NK-92 treated with Interleukin-12 subunit alpha and Interleukin-12 subunit beta, amount 100 ng/mL, for 24 hours (cell line): Measurements from ENCODE around the gene OR2W1.

Experiments
- DNase-seq: peaks from one replicate; lab custom pipeline; 2025; lab: John Stamatoyannopoulos, UW

OR2W1 gene, protein sequence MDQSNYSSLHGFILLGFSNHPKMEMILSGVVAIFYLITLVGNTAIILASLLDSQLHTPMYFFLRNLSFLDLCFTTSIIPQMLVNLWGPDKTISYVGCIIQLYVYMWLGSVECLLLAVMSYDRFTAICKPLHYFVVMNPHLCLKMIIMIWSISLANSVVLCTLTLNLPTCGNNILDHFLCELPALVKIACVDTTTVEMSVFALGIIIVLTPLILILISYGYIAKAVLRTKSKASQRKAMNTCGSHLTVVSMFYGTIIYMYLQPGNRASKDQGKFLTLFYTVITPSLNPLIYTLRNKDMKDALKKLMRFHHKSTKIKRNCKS

DNA sequence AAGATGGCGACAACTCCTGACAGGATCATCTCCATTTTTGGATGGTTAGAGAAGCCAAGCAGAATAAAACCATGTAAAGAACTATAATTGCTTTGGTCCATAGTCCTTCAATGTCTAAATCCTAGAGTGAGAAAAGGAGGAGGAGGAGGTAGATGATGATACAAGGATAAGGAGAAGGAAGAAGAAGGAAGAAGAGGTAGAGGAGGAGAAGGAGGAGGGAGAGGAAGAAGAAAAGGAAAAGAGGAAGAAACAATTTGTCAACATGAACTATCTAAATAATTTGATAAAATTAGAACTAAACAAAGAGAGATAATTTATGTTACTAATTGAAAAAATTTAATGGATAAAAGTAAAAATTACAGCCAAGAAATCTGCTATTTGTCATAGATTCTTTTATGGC is at the start of gene OR2W1:
OR2W1 (minus strand) TSS at position 101 of the 400 bp plus-strand sequence; CDS start at position 101, 0 bp downstream.
- DNase-seq: no peak

DNA sequence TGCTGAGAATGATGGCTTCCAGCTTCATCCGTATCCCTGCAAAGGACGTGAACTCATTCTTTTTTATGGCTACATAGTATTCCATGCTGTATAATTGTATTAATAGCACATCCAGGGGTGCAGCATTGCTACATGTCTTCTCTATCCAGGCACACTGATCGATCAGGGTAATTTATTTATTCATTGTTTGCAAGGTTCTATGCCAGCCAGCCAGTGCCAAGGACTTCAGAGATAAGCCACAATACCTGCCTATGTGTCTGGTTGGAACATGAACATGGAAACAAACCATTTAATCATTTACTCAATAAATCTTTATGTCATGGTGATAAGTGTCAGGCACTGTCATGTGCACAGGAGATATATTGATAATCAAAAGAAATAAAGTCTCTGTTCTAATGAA is 48.0 kb upstream of the OR2W1 start:
- DNase-seq: no peak

DNA sequence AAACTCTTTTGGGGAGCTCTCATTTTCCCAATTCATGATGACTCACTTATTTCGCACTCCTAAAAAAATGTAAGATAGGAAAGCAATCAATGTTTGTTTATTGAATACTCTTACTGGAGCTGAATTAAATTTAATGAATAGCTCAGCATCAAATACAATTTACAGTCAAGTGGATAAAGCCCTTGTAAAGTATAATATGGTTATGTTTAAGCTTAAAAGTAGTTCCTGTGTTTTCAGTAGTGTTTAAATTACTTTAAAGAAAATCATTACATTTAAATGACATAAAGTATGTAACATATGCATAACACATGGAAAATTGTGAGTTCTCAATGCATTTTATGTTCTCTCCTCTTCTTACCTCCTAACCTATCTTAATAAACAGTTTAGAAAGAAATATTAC is 42.2 kb upstream of the OR2W1 start, which contains the start of gene OR2B3:
OR2B3 (minus strand) TSS at position 101 of the 400 bp plus-strand sequence; CDS start at position 36, 65 bp downstream.
- DNase-seq: no peak

DNA sequence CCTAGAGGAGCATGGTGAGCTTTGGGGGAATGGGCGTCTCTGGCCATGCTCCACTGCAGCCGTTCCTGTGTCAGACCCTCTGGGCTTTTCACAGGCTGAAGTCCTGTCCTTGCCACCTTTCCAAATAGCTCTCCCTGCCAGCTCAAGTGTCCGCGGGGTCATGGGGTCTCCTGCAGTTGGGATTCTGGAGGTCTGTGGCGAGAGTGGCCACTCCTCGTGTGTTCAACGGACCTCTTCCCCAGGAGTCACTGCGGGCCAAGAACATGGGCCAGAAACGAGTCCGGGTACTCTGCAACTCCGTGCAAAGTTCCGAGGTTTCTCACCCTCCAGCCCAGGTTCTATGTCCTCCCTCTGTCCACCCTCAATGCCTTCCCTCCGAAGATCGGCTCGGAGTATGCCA is 37.5 kb upstream of the OR2W1 start:
- no peak for DNase-seq

DNA sequence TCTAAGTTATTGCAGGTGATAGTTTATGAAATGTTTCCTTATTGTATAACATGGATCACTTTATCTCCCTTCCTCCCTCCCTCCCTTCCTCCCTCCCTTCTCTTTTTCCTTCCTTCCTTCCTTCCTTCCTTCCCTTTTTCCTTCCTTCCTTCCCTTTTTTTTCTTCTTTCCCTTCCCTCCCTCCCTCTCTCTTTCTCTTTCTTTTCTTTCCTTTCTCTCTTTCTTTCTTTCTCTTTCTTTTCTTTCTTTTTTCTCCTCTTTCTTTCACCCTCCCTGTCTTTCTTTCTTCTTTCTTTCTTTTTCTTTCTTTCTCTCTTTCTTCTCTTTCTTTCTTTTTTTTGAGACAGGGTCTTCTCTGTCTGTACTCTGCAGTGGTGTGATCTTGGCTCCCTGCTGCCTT is 36.3 kb upstream of the OR2W1 start:
- no peak for DNase-seq

DNA sequence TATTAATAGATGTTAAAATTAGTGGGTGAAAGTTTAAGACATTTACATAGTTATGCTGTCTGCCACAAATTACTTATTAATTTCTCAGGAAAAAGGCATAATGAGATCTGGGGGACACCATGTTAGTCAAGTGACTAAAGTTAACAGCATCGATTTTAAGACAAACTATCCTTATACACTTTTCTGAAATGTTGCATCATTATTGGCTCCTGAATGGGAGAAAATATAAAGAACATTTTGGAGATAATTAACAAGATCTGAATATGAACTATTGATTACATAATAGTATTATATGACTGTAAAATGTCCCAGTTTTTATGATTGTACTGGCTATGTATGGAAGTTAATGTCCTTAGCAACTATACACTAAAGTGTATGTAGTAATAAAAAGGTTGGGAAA is 34.2 kb upstream of the OR2W1 start:
- no peak for DNase-seq

DNA sequence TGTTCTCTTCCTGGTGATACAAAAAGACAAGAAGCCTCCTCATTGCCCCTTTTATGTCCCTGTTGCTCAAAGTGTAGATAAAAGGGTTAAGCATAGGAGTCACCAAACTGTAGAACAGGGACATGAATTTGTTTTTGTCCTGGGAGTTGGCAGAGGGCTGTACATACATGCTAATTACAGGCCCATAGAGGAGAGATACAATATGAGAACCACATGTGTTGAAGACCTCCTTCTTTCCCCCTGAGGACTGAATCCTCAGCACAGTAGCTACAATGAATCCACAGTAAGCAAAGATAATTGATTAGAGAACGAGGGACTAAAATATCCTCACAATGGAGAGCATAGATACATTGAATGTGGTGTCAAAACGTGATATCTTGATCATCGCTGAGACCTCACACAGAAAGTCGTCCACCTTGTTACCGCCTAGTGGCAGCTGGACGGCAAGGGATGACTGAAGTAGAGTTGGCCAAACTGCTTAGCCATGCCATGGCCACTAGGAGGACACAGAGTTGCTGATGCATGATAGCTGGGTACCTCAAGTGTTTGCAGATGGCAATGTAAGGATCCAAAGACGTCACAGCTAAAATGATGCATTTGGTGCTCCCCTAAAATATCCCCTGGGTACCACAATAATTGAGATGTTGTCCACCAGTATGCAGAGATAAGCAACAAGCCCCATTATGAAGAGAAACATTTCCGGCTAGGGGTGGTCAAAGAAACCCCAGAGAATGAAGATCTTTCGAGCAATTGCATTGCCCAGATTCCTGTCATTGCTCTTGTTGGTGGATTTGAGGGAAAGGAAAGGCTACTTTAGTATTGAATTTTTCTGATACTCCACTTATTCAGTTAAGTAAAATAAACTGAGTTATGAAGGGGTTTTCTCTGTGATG is 27.1 kb upstream of the OR2W1 start:
- no peak for DNase-seq

DNA sequence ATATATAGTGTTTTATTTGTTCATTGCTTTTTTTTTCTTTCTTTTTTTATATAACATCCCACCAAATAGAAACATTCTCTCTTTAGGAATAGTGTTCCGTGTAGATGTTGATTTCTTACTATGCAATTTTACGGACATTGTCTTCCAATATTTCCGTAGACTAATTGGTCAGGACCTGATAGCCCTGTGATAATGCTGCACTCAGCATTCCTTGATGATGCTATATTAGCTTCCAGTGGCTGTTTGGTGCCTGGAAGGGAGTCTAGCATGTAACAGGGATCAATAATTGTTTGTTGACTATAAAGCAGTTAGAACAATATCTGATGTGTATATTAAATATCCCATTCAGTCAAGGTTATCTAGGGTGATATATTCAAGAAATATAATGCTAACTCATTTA is 6.7 kb upstream of the OR2W1 start:
- DNase-seq: no peak

DNA sequence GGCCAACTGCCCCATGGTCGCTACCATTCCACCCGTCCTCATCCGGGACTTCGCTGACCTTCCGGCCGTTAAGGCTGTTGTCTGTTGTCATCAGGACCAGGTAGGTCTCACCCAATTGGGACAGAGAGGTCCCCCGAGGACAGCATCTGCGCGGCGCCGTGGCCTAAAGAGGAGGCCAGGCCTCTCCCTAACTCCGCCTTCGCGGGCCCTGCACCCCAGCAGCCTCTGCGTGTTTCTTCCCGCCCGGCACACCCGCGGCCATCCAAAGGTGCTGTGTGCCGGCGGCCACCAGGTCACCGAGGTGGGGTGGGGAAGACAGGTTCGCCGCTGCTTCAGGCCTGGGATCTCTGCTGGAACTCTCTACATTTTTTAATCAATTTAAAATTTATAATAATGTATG is 9.0 kb downstream of the OR2W1 start:
- DNase-seq: no peak

DNA sequence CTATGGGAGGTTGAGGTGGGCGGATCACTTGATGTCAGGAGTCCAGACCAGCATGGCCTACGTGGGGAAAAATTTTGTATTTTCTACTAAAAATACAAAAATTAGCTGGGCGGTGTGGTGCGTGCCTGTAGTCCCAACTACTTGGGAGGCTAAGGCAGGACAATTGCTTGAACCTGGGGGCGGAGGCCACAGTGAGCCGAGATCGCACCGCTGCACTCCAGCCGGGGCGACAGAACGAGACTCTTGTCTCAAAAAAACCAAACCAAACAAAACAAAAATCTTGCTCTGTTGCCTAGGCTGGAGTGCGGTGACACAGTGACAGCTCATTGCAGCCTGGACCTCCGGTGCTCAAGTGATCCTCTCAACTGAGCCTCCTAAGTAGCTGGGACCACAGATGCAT is 16.2 kb downstream of the OR2W1 start:
- no peak for DNase-seq

DNA sequence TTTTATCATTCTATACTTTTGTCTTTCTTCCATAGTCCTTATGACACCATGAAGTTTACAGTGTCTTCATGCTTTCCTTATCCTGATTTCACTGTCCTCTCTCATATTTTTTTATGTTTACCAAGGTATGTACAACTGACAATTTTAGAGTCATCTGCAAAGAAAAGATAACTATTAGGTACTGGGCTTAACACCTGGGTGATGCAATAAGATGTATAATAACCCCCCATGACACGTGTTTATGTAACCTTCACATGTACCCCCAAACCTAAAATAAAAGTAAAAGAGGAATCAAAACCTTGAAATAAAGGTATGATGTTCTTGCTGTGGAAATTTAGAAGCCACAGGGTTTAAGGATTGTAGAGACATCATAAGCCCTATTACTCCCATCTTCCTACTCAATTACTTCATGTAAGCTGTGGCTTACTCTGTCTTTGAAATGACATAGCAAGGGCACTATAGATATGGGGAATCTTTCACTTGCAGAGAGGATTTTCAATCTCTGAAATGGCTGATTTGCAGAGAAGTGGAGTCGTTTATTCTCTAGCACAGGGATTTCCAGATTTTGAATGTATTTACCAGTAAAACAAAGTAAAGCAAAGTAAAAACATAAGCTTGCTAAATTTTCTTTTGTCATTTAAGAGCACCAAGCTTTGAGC is 18.9 kb downstream of the OR2W1 start:
- DNase-seq: no peak

DNA sequence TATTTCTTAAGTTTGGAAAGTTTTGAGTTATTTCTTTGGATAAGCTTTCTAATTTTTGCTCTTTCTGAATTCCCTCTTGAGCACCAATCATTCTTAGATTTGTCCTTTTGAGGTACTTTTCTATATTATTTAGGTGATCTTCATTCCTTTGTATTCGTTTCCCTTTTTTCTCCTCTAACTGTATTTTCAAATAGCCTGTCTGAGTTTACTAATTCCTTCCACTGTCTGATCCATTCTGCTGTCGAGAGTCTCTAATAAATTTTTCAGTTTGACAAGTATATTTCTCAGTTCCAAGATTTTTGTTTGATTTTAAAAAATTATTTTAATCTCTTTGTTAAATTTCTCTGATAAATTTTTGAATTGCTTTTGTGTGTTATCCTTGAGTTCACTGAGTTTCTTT is 23.5 kb downstream of the OR2W1 start:
- no peak for DNase-seq

DNA sequence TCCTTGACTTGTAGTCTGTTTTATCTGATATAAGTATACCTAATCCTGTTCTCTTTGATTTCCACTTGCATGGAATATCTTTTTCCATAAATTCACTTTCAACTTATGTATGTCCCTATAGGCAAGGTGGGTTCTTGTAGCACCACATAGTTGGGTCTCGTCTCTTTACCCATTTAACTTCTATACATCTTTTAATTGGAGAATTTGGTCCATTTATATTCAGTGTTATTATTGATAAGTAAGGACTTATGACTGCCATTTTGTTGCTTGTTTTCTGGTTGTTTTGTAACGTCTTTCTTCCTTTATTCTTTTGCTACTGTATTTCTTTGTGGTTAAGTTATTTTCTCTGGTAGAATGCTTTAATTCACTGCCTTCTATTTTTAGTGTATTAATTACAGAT is 25.3 kb downstream of the OR2W1 start:
- DNase-seq: no peak

DNA sequence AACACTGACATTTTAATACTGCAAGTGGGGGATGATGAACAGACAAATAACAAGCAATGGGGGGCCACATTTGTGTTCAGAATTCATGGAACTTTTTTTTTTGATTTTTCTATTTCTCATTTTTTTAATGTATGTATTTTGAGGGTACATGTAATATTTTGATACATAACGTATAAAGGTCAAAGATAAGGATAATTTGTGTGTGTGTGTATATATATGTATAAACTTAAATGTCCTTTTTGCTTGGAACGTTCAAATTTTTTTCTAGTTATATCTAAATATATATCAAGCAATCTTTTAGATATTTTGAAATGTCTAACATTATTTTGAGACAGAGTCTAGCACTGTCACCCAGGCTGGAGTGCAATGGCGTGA is 27.6 kb downstream of the OR2W1 start:
- no peak for DNase-seq

DNA sequence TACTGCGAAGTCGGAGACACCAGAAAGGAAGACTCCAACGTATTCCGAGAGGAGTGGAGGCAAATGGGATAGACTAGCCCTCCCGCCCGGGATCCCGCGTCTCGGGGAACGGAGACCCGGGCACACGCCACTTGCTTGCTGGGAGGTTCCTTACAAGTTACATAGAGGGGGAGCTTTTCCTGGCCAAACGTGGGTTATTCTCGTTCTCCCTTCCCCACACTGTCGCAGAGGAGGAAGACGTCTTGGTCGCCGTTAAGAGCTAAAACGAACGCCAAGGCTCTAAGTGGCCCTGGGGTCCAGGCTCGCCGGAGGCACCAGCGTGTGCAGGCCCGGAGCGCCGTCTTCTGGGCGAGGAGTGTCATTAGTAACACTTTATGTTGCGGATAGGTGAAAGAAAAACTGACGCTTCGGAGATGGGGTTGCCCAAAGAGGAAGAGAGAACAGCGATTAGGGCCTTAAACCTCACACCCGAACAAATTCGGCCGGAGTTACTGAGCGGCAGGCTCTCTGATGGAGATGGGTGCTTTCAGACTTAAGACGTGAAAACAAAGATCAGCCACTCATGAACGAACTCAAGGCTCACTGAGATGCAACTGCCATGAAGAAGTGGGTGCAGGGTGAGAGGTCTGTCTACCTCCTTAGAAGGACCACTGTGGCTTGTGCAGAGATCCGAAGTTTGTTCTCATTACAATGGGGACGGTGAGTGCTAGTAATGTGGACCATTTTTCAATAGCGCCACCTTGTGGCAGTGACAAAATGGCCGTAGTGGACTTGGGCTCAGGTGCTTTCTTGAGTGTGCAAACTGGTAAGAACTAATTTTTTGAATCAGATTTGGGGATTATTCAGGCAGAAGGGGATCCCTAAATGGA is 28.2 kb downstream of the OR2W1 start:
- DNase-seq: peak; percentile 26

DNA sequence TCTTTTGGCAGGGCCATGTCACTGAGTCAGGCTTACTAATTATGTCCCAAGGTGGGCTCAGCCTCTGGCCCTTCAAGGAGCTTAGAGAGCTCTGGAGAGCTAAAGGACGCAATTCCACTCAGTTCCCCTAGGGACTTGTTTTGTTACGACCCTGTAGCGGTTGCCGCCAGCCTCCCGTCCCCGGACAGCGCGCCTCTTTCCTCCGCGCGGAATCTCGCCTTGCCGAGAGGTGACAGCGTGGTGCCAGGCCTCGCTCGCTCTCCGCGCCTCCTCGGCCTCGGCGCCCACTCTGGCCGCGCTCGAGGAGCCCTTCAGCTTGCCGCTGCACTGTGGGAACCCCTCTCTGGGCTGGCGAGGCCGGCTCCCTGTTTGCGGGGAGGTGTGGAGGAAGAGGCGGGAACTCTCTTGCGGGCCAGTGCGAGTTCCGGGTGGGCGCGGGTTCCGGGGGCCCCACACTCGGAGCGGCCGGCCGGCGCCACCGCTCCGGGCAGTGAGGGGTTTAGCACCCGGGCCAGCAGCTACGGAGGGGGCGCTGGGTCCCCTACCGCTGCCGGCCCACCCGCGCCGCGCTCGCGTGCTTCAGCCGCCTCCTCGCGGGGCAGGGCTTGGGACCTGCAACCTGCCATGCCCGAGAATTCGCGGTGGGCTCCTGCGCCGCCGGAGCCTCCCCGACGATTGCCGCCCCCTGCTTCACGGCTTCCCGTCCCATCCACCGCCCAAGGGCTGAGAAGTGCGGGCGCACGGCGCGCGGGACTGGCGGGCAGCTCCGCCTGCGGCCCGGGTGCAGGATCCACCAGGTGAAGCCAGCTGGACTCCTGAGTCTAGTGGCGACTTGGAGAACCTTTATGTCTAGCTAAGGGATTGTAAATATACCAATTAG is 30.0 kb downstream of the OR2W1 start:
- no peak for DNase-seq

DNA sequence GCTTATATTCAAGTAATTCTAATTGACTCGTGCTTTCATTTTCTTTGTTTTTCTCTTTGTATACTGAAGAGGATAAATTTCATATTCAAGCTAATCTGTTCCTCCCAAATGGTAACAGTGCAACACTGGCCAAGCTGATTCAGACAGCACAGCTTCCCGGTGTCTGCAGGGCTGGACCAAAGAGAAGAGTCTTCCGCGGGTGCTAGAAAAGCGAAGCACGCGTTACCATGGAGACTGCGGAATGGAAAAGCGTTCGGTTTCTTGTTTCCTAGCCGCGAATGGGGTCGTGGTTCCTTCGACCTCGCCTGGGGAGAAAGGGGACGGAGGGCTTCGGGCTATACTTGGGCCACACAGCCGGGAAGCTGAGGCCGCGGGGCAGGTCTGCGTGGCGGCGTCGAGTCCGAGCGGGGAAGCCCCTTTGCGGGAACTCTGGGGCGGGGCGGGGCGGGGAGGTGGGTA is 33.7 kb downstream of the OR2W1 start:
- no peak for DNase-seq

DNA sequence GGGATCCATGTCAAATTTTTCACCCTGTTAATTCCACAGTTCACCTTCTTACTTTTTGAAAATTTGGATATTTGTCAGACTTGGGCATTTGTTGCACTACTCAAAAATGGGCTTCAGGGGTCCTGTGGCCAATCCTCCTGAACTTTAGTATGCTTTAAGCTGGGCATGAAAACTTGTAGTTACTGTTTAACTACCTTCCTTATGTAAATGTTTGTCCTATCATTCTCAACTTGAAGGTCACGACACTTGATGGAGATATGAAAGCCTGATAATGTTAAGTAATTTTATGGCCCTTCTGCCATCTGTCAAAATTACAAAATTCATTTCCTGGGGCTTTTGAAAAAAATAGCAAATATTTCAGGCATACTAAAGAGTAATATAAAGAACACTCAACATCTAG is 35.6 kb downstream of the OR2W1 start:
- no peak for DNase-seq

DNA sequence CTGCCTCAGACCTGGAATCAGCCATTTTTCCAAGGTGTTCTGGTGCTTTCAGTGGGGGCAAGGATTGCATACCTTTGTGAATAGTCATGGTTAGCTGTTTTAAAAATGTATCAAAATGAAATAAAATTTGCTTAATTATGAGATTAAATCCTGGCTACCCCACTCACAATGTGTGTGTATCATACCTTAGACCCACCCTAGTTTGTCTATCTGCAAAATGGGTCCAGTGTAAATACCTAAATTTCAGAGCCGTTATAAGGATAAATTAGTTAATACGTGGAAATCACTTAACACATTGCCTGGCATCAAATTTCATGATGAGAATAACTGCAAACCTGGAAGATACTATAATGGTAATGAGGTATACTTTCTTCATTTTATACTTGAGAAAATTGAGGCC is 36.9 kb downstream of the OR2W1 start:
- DNase-seq: no peak

DNA sequence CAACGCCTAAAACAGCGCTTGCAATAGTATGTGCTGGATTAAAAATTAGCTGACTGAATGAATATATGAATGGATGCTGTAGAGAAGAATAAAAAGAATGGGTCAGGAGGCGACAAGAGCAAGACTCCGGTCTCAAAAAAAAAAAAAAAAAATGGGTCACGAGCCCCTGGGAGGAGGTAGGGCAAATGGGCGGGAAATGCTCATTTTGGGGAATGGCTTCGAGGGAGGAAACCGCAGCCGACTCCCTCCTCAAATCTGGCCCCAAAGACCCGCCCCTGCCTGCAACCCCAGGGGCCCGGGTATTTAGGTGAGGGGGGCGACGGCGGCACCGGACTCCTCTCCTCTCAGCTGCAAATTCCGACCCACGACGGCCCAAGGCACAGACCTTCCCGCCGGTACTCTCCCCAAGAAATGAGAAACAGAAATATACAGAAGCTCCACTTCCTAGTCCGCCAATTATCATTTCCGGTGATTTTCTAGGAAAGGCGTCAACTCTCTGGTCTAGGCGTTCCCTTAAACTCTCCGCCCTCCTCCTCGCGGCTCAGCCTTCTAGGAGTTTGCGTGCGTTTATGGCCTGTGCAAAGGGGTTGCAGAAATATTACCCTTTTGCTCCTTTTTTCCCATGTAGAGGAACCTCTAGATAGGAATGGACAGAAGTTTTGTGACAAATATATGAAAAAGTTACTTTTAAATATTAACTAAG is 39.6 kb downstream of the OR2W1 start, which contains the start of gene ZNF311:
ZNF311 (minus strand) TSS at position 133 of the 703 bp plus-strand sequence. CDS start 1,361 bp downstream, outside the sequence.
- no peak for DNase-seq
